ENCODE data around the gene CDH23. TPM values are rescaled to one million over a fixed set of nuclear protein-coding genes. Genes with fewer than 3 reads are reported as not detected.

The CDH23 gene
- total RNA-seq, 1 donor from 2014 or later: not detected

- DNase-seq (ENCODE audit: low read depth in 2 of 2): no peak
These were observed 27.1 kb upstream of the CDH23 start for GRCh38 chr10:71369602-71370001.

GRCh38 chr10:71370031-71370430, 26.7 kb upstream of the CDH23 start:
- no peak for DNase-seq (ENCODE audit: low read depth in 2 of 2)

- no peak for DNase-seq (ENCODE audit: low read depth in 2 of 2)
These were observed 25.0 kb upstream of the CDH23 start for GRCh38 chr10:71371750-71372166.

- no peak for DNase-seq (ENCODE audit: low read depth in 2 of 2)
These were observed 23.7 kb upstream of the CDH23 start for GRCh38 chr10:71372882-71373495.

GRCh38 chr10:71374481-71375233, 22.1 kb upstream of the CDH23 start:
- DNase-seq (ENCODE audit: low read depth in 2 of 2): no peak

- DNase-seq (ENCODE audit: low read depth in 2 of 2): no peak
These were observed 20.8 kb upstream of the CDH23 start for GRCh38 chr10:71375952-71376351.

- DNase-seq (ENCODE audit: low read depth in 2 of 2): no peak
These were observed 18.2 kb upstream of the CDH23 start for GRCh38 chr10:71378336-71379117.

GRCh38 chr10:71379118-71379766, 17.5 kb upstream of the CDH23 start:
- DNase-seq (ENCODE audit: low read depth in 2 of 2): no peak

GRCh38 chr10:71380841-71381240, 15.9 kb upstream of the CDH23 start:
- no peak for DNase-seq (ENCODE audit: low read depth in 2 of 2)

- no peak for DNase-seq (ENCODE audit: low read depth in 2 of 2)
These were observed 15.1 kb upstream of the CDH23 start for GRCh38 chr10:71381611-71382010.

- DNase-seq (ENCODE audit: low read depth in 2 of 2): no peak
These were observed 14.7 kb upstream of the CDH23 start for GRCh38 chr10:71382028-71382427.

- no peak for DNase-seq (ENCODE audit: low read depth in 2 of 2)
These were observed 14.0 kb upstream of the CDH23 start for GRCh38 chr10:71382757-71383156.

- peak; percentile 45 to 61 for DNase-seq (ENCODE audit: low read depth in 2 of 2)
These were observed 12.6 kb upstream of the CDH23 start for GRCh38 chr10:71383972-71384687.

- no peak for DNase-seq (ENCODE audit: low read depth in 2 of 2)
These were observed 8.5 kb upstream of the CDH23 start for GRCh38 chr10:71388171-71388570.

GRCh38 chr10:71388583-71389310, 8.0 kb upstream of the CDH23 start:
- no peak for DNase-seq (ENCODE audit: low read depth in 2 of 2)

- DNase-seq (ENCODE audit: low read depth in 2 of 2): no peak
These were observed 6.8 kb upstream of the CDH23 start for GRCh38 chr10:71389768-71390460.

- DNase-seq (ENCODE audit: low read depth in 2 of 2): no peak
These were observed 6.3 kb upstream of the CDH23 start for GRCh38 chr10:71390461-71390835.

GRCh38 chr10:71390921-71391690, 5.6 kb upstream of the CDH23 start:
- DNase-seq (ENCODE audit: low read depth in 2 of 2): no peak

- no peak for DNase-seq (ENCODE audit: low read depth in 2 of 2)
These were observed 5.0 kb upstream of the CDH23 start for GRCh38 chr10:71391701-71392100.

Measured in lung microvascular endothelial cell (primary cell).